Heart left ventricle (tissue), 16 donors: ENCODE data around the gene TNFRSF4. TPM values are rescaled to one million over a fixed set of nuclear protein-coding genes. Genes with fewer than 3 reads are reported as not detected.

Experiments used
- ATAC-seq, 4 donors: fragments of 200-7000 bp; cut with Tn5 transposase; one replicate each; pipeline ENCODE4 v1.9.1; 2020 to 2022; ENCODE audit warnings: moderate library complexity in 4 of 4, mild to moderate bottlenecking in 3 of 4, moderate number of reproducible peaks in 1 of 4
- DNase-seq, 5 donors: peaks; one replicate each; pipeline ENCODE4 v3.0.0-alpha.2; 2020
- H3K27ac ChIP-seq, 12 donors: fragments of 200-600 bp; sonication (generic) in 4 of 12; one replicate each; pipeline versions ENCODE4 v1.5.0 to v1.8.0; 2016 to 2022; ENCODE audit warnings: mild to moderate bottlenecking in 2 of 12
- H3K27me3 ChIP-seq, 9 donors: fragments of 200-600 bp; sonication (generic) in 2 of 9; one replicate each; pipeline versions ENCODE4 v1.5.1 to v1.8.0; 2016 to 2022; ENCODE audit warnings: mild to moderate bottlenecking in 3 of 9
- H3K36me3 ChIP-seq, 9 donors: fragments of 200-600 bp; sonication (generic) in 2 of 9; one replicate each; pipeline versions ENCODE4 v1.5.0 to v1.8.0; 2018 to 2022; ENCODE audit warnings: mild to moderate bottlenecking in 2 of 9
- H3K4me1 ChIP-seq, 12 donors: fragments of 200-600 bp; sonication (generic) in 4 of 12; one replicate each; pipeline versions ENCODE4 v1.5.0 to v1.8.0; 2016 to 2022; ENCODE audit warnings: mild to moderate bottlenecking in 3 of 12
- H3K4me3 ChIP-seq, 12 donors: fragments of 200-600 bp; sonication (generic) in 4 of 12; one replicate each; pipeline versions ENCODE4 v1.5.0 to v1.8.0; 2017 to 2022; ENCODE audit warnings: mild to moderate bottlenecking in 9 of 12, moderate library complexity in 4 of 12
- H3K9me3 ChIP-seq, 12 donors: fragments of 200-600 bp; sonication (generic) in 4 of 12; one replicate each; pipeline versions ENCODE4 v1.5.0 to v1.8.0; 2016 to 2022; ENCODE audit warnings: mild to moderate bottlenecking in 1 of 12
- CTCF ChIP-seq, 12 donors: fragments of 200-600 bp; sonication (generic) in 4 of 12; IDR thresholded peaks; one replicate each; pipeline versions ENCODE4 v1.5.0 to v1.8.0; 2018 to 2022; ENCODE audit warnings: antibody characterized with exemption in 12 of 12, mild to moderate bottlenecking in 5 of 12
- POLR2A ChIP-seq, 2 donors: fragments of 450-650 bp; IDR thresholded peaks; one replicate each; pipeline ENCODE4 v1.6.1; 2017; ENCODE audit warnings: antibody characterized with exemption in 2 of 2, mild to moderate bottlenecking in 2 of 2, moderate library complexity in 2 of 2
- WGBS, 4 donors: extraction: QIAGEN DNeasy Blood & Tissue Kit in 2 of 4; methylation state at CpG; one replicate each; pipeline versions ENCODE4 v1.1.5 to v1.1.7; 2013 to 2018; 5-methylcytosine and 5-hydroxymethylcytosine counted together
- intact Hi-C, 10 donors: fragments of 100-400 bp; cut with DNase I; formaldehyde crosslinking; loops; one replicate each; pipeline versions ENCODE4 v1.11.1 to v1.14.2; 2022
- polyA plus RNA-seq, 2 donors: library from polyadenylated mRNA; stranded (reverse); fragments of 200-250 nt; gene quantifications; one replicate each; pipeline ENCODE4 v1.2.3, GENCODE V29; 2013
- total RNA-seq, 9 donors: library from RNA; depleted of rRNA in 2 of 9; stranded (reverse); fragments of >200 nt in 2 of 9; fragmentation: NEBNext Ultra II Directional in 3 of 9; extraction: Animal tissue kit (Norgen Biotek cat#: 25700) in 3 of 9; gene quantifications; one replicate each; pipeline versions ENCODE4 v1.1.0 to v1.2.4, GENCODE V29; 2016 to 2023
- donor health status: ischemic (EF 13 %, LVEDD 7.1; RV severe dilation, severe dysfunction).
- donor health status: healthy with polysubstance abuse.
- donor health status: DM: no; HTN: yes; CAD: no.
- donor health status: DM: no; HTN: no; CAD: no.
- donor health status: ischemic (EF 25% LVEDD 6.9; RV normal size, moderate dysfunction).
- donor health status: ischemic (EF 25% LVEDD 5.7; RV mildly dilated, moderate dysfunction).
- donor health status: healthy.
- donor health status: DM: yes; HTN: yes; CAD: no.
- donor health status: ischemic (EF 35%, LVEDD 5.7; RV mildly dilated, moderate dysfunction).
- donor health status: nonischemic (EF 11% LVEDD 7.7; RV severe dilation, severe dysfunction).
- donor health status: DM: yes; HTN: yes; CAD: no.
- donor health status: PGD.
- donor health status: ischemic (EF 29% LVEDD 5.4; RV normal size, mild dysfunction).
- donor health status: nonischemic (EF 23%, LVEDD 6.1; RV moderate dilation, normal function).

TNFRSF4 gene
- total and polyA plus RNA-seq, 11 donors: 1.1 to 23.8 (median 2.7) TPM

- ATAC-seq: peak in 2 of 4 donors; percentile 9 to 21
- peak overlapping the region in 8 of 12 donors; percentile 16 to 41 (median 30) for H3K4me3 ChIP-seq
- peaks cover 0 to 24% (median 6%) of the 10 kb centered on the region in 9 donors for H3K27me3 ChIP-seq
- peaks cover 0 to 14% (median 0%) of the 10 kb centered on the region in 12 donors for H3K4me1 ChIP-seq
- H3K36me3 ChIP-seq: no peaks in the 10 kb centered on the region
- WGBS, 4 donors: 69 to 82% (median 70%) methylated on average over 18 to 21 of the region's 21 CpGs
- peaks cover 0 to 3% (median 0%) of the 10 kb centered on the region in 12 donors for H3K9me3 ChIP-seq
- peak in 2 of 5 donors; percentile 20 to 24 for DNase-seq
- H3K27ac ChIP-seq: peak overlapping the region in 4 of 12 donors; percentile 20 to 48 (median 34)
- TF ChIP-seq CTCF (IDR thresholded peaks at IDR 0.05): no peak
- TF ChIP-seq POLR2A (IDR thresholded peaks at IDR 0.05): no peak
- intact Hi-C loops: no loop called here
Observed at GRCh38 chr1:1183221-1183747, 30.7 kb downstream of the TNFRSF4 start.

GRCh38 chr1:1182491-1183220 is 31.3 kb downstream of the TNFRSF4 start:
- no peak for TF ChIP-seq POLR2A (IDR thresholded peaks at IDR 0.05)
- TF ChIP-seq CTCF (IDR thresholded peaks at IDR 0.05): no peak
- H3K36me3 ChIP-seq: no peaks in the 10 kb centered on the region
- peak overlapping the region in 4 of 12 donors; percentile 20 to 48 (median 34) for H3K27ac ChIP-seq
- 51 to 55% (median 54%) methylated on average over 31 to 39 of the region's 39 CpGs for WGBS, 4 donors
- ATAC-seq (peak in 3 of 4 donors; percentile 23 to 42 (median 27)), DNase-seq (peak in 4 of 5 donors; percentile 12 to 64 (median 30))
- peak overlapping the region in 8 of 12 donors; percentile 16 to 41 (median 30) for H3K4me3 ChIP-seq
- peaks cover 0 to under 1% (median 0%) of the 10 kb centered on the region in 12 donors for H3K9me3 ChIP-seq
- H3K27me3 ChIP-seq: peaks cover 0 to 30% (median 11%) of the 10 kb centered on the region in 9 donors
- H3K4me1 ChIP-seq: peaks cover 0 to 14% (median 0%) of the 10 kb centered on the region in 12 donors
- intact Hi-C loops: no loop called here

GRCh38 chr1:1181938-1182410 is 32.0 kb downstream of the TNFRSF4 start:
- Histone ChIP-seq H3K9me3 (no peaks in the 10 kb centered on the region), H3K36me3 (no peaks in the 10 kb centered on the region), H3K4me1 (peaks cover 0 to 14% (median 0%) of the 10 kb centered on the region in 12 donors), H3K27me3 (peaks cover 0 to 37% (median 14%) of the 10 kb centered on the region in 9 donors), H3K27ac (no peak overlapping the region), H3K4me3 (no peak overlapping the region)
- WGBS, 4 donors: 82 to 87% (median 85%) methylated on average over 14 to 21 of the region's 21 CpGs
- ATAC-seq (no peak), DNase-seq (peak in 4 of 5 donors; percentile 5 to 40 (median 14))
- intact Hi-C loops: no loop called here
- TF ChIP-seq CTCF (IDR thresholded peaks at IDR 0.05): no peak
- no peak for TF ChIP-seq POLR2A (IDR thresholded peaks at IDR 0.05)
